Smooth muscle cell (in vitro differentiated cells): Measurements from ENCODE around the gene LIX1L. TPM values are rescaled to one million over a fixed set of nuclear protein-coding genes. Genes with fewer than 3 reads are reported as not detected.

Experiments
- DNase-seq: peaks from one replicate; lab custom pipeline; 2025; ENCODE audit not compliant: unreplicated experiment; lab: John Stamatoyannopoulos, UW
- H2AFZ ChIP-seq: fragments of 200-600 bp; sonication (generic); 2 replicates; pipeline ENCODE4 v1.6.0; 2016; ENCODE audit warnings: antibody characterized with exemption, low read depth, mild to moderate bottlenecking
- H3F3A ChIP-seq: fragments of 200-600 bp; sonication (generic); 2 replicates; pipeline ENCODE4 v1.6.0; 2017; ENCODE audit warnings: antibody characterized with exemption, low read depth
- H3K27ac ChIP-seq: fragments of 200-600 bp; sonication (generic); 2 replicates; pipeline ENCODE4 v1.5.1; 2016; ENCODE audit warnings: low read depth, mild to moderate bottlenecking
- H3K27me3 ChIP-seq: fragments of 200-600 bp; sonication (generic); 2 replicates; pipeline ENCODE4 v1.6.1; 2016; ENCODE audit warnings: low read depth, mild to moderate bottlenecking
- H3K36me3 ChIP-seq: fragments of 200-600 bp; sonication (generic); 2 replicates; pipeline ENCODE4 v1.5.1; 2016; ENCODE audit warnings: low read depth
- H3K4me1 ChIP-seq: fragments of 200-600 bp; sonication (generic); 2 replicates; pipeline ENCODE4 v1.5.1; 2016; ENCODE audit warnings: low read depth
- H3K4me2 ChIP-seq: fragments of 200-600 bp; sonication (generic); 2 replicates; pipeline ENCODE4 v1.6.0; 2016; ENCODE audit warnings: mild to moderate bottlenecking
- H3K4me3 ChIP-seq: fragments of 200-600 bp; sonication (generic); 2 replicates; pipeline ENCODE4 v1.5.1; 2016; ENCODE audit warnings: mild to moderate bottlenecking
- H3K79me2 ChIP-seq: fragments of 200-600 bp; sonication (generic); 2 replicates; pipeline ENCODE4 v1.6.0; 2016; ENCODE audit warnings: low read depth, mild to moderate bottlenecking
- H3K9ac ChIP-seq: fragments of 200-600 bp; sonication (generic); 2 replicates; pipeline ENCODE4 v1.6.0; 2016; ENCODE audit warnings: low read depth
- H3K9me3 ChIP-seq: fragments of 200-600 bp; sonication (generic); replicated peaks from 2 replicates; pipeline ENCODE4 v1.5.1; 2016; ENCODE audit warnings: low read depth
- H4K20me1 ChIP-seq: fragments of 200-600 bp; sonication (generic); 2 replicates; pipeline ENCODE4 v1.6.0; 2016; ENCODE audit warnings: low read depth
- WGBS: methylation state at CpG from one replicate; pipeline ENCODE4 v1.1.7; 2016; ENCODE audit warnings: low lambda C conversion rate; 5-methylcytosine and 5-hydroxymethylcytosine counted together
- polyA plus RNA-seq: library from polyadenylated mRNA; unstranded; fragments of >200 nt; fragmentation: Nextera tagmentation; extraction: Ambion mirVana; gene quantifications from 2 replicates; pipeline ENCODE4 v1.2.1, GENCODE V29; 2016
- total RNA-seq: library from RNA; depleted of rRNA; stranded (reverse); fragments of >200 nt; gene quantifications from 2 replicates; pipeline ENCODE4 v1.2.3, GENCODE V29; 2014
- TF ChIP-seq, protein P1 (sequence below): fragments of 200-600 bp; sonication (generic); IDR thresholded peaks from 2 replicates; pipeline ENCODE4 v1.5.1; 2017; ENCODE audit warnings: borderline replicate concordance, mild to moderate bottlenecking, antibody characterized with exemption; ENCODE audit not compliant: insufficient read depth, poor library complexity, severe bottlenecking

LIX1L gene
- total and polyA plus RNA-seq, 2 experiments from 2014 or later: 31.1 to 32.7 TPM

DNA sequence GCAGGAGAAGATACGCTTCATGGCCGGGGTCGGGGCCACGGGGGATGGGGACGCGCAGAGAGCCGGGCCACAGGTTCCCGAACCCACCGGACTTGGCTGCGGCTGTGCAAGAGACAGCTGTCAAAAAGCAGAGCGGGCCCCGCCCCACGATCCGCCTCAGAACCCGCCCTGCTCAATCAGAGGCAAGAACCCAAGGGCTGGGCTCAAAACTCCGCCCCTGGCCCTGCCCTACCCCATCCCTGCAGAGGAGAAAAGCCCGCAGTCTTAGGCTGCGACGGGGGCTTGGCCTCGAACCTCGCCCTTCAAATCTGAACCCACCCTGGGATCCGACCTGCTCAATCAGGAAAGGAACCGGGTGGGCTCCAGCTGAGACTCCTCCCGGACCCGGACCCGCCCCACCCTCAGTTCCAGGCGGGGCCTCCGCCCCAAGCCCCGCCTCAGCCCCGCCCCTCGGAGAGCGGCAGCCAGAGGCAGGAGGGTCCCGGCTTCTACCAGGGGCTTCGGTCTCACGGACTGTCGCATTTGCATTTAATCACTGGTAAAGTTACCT lies 72.0 kb downstream of the LIX1L start, which contains the start of gene ANKRD35:
TSS of gene ANKRD35 (minus strand) at position 129 of the 550 bp plus-strand sequence. CDS start at position 21, 108 bp downstream.
- Histone ChIP-seq H3K4me2 (peak within 1 kb of the TSS; percentile 83), H3K4me1 (no peaks in the 10 kb centered on the region), H3K79me2 (no peaks in the 10 kb centered on the region), H3K9me3 (no peaks in the 10 kb centered on the region), H3F3A (no peaks in the 10 kb centered on the region), H3K9ac (no peak within 1 kb of the TSS), H3K36me3 (no peaks in the 10 kb centered on the region), H3K4me3 (peak within 1 kb of the TSS; percentile 85), H3K27me3 (peaks cover 21% of the 10 kb centered on the region), H3K27ac (no peak within 1 kb of the TSS), H2AFZ (peak within 1 kb of the TSS; percentile 95), H4K20me1 (no peaks in the 10 kb centered on the region)
- peak; percentile 37 for DNase-seq
- TF ChIP-seq, protein P1, sequence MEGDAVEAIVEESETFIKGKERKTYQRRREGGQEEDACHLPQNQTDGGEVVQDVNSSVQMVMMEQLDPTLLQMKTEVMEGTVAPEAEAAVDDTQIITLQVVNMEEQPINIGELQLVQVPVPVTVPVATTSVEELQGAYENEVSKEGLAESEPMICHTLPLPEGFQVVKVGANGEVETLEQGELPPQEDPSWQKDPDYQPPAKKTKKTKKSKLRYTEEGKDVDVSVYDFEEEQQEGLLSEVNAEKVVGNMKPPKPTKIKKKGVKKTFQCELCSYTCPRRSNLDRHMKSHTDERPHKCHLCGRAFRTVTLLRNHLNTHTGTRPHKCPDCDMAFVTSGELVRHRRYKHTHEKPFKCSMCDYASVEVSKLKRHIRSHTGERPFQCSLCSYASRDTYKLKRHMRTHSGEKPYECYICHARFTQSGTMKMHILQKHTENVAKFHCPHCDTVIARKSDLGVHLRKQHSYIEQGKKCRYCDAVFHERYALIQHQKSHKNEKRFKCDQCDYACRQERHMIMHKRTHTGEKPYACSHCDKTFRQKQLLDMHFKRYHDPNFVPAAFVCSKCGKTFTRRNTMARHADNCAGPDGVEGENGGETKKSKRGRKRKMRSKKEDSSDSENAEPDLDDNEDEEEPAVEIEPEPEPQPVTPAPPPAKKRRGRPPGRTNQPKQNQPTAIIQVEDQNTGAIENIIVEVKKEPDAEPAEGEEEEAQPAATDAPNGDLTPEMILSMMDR: no peak
- WGBS: 6% methylated on average over 18 of the region's 36 CpGs

DNA sequence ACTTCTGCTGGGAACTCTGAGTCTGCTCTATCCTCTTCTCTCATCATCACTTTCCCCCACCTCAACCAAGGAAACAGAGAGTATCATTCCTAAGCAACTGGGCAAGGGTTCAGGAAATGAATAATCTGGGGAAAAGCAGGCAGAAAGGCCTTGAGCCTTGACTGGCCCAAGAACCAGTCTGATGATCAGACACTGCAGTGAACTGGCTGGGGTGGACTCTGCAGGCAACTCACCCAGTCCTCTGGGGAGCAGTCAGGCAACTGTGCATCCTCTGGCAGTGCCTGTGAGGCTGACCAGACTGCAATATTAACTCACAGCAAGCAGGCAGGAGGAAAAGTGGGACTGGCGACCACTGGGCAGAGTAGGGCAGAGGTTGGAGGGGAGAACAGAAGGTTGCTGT lies 73.1 kb downstream of the LIX1L start:
- H3K36me3 ChIP-seq: no peaks in the 10 kb centered on the region
- no peaks in the 10 kb centered on the region for H4K20me1 ChIP-seq
- H3K4me1 ChIP-seq: peaks cover 6% of the 10 kb centered on the region
- H3K27ac ChIP-seq: no peak overlapping the region
- DNase-seq: no peak
- H3K27me3 ChIP-seq: peaks cover 21% of the 10 kb centered on the region
- no peaks in the 10 kb centered on the region for H3K79me2 ChIP-seq
- no peak overlapping the region for H3K4me2 ChIP-seq
- 71% methylated on average over 1 of the region's 1 CpG for WGBS
- no peak overlapping the region for H3K4me3 ChIP-seq
- H2AFZ ChIP-seq: no peak overlapping the region
- H3K9me3 ChIP-seq: no peaks in the 10 kb centered on the region
- TF ChIP-seq, protein P1: no peak
- no peak overlapping the region for H3K9ac ChIP-seq
- H3F3A ChIP-seq: no peaks in the 10 kb centered on the region

Other genes starting within 250 kb of the LIX1L start
- 0.04 TPM in 1 of 2 replicates, not detected in the other for gene CD160, start 238.5 kb downstream of the LIX1L start, total RNA-seq
- 0.40 TPM in 1 of 2 replicates, not detected in the other for gene CD160, start 238.5 kb downstream of the LIX1L start, polyA plus RNA-seq
- 8.6 and 9.2 TPM in 2 replicates for gene RNF115, start 133.9 kb downstream of the LIX1L start, total RNA-seq
- 4.2 and 4.5 TPM in 2 replicates for gene RNF115, start 133.9 kb downstream of the LIX1L start, polyA plus RNA-seq
- 22.6 and 31.6 TPM in 2 replicates for gene POLR3C, start 133.8 kb downstream of the LIX1L start, total RNA-seq
- 30.2 and 31.7 TPM in 2 replicates for gene POLR3C, start 133.8 kb downstream of the LIX1L start, polyA plus RNA-seq
- gene NUDT17, start 112.4 kb downstream of the LIX1L start, total RNA-seq: 1.1 and 2.5 TPM in 2 replicates
- 6.8 and 7.9 TPM in 2 replicates for gene NUDT17, start 112.4 kb downstream of the LIX1L start, polyA plus RNA-seq
- gene PIAS3, start 98.9 kb downstream of the LIX1L start, total RNA-seq: 39.2 and 42.7 TPM in 2 replicates
- 57.6 and 62.0 TPM in 2 replicates for gene PIAS3, start 98.9 kb downstream of the LIX1L start, polyA plus RNA-seq
- gene ANKRD35, start 72.2 kb downstream of the LIX1L start, total RNA-seq: 1.1 and 1.8 TPM in 2 replicates
- 1.5 and 1.7 TPM in 2 replicates for gene ANKRD35, start 72.2 kb downstream of the LIX1L start, polyA plus RNA-seq
- 0.27 and 0.40 TPM in 2 replicates for gene ITGA10, start 48.0 kb downstream of the LIX1L start, total RNA-seq
- 0.14 and 0.45 TPM in 2 replicates for gene ITGA10, start 48.0 kb downstream of the LIX1L start, polyA plus RNA-seq
- gene PEX11B, start 39.3 kb downstream of the LIX1L start, total RNA-seq: 22.8 and 34.3 TPM in 2 replicates
- 23.6 and 28.5 TPM in 2 replicates for gene PEX11B, start 39.3 kb downstream of the LIX1L start, polyA plus RNA-seq
- 143 and 144 TPM in 2 replicates for gene RBM8A, start 30.5 kb downstream of the LIX1L start, total RNA-seq
- gene RBM8A, start 30.5 kb downstream of the LIX1L start, polyA plus RNA-seq: 195 and 211 TPM in 2 replicates
- gene ANKRD34A, start 6.6 kb upstream of the LIX1L start, total RNA-seq: 0.36 and 0.49 TPM in 2 replicates
- gene ANKRD34A, start 6.6 kb upstream of the LIX1L start, polyA plus RNA-seq: 1.3 and 2.4 TPM in 2 replicates
- gene POLR3GL, start 6.7 kb upstream of the LIX1L start, total RNA-seq: 17.7 and 22.2 TPM in 2 replicates
- 26.4 and 33.6 TPM in 2 replicates for gene POLR3GL, start 6.7 kb upstream of the LIX1L start, polyA plus RNA-seq
- 365 and 384 TPM in 2 replicates for gene TXNIP, start 38.6 kb upstream of the LIX1L start, total RNA-seq
- gene TXNIP, start 38.6 kb upstream of the LIX1L start, polyA plus RNA-seq: 197 and 206 TPM in 2 replicates
- gene HJV, start 63.7 kb upstream of the LIX1L start, total RNA-seq: not detected in 2 replicates
- gene HJV, start 63.7 kb upstream of the LIX1L start, polyA plus RNA-seq: not detected in 2 replicates
- gene NBPF10, start 186.8 kb upstream of the LIX1L start, total RNA-seq: 1.4 and 1.7 TPM in 2 replicates
- 1.0 and 1.5 TPM in 2 replicates for gene NBPF10, start 186.8 kb upstream of the LIX1L start, polyA plus RNA-seq